Measurements from ENCODE around the gene RXRA.

Gene RXRA

GRCh38 chr9:134294153-134295071 lies 31.8 kb upstream of the RXRA start:
- TF ChIP-seq REST (IDR thresholded peaks at IDR 0.05; ENCODE audit: insufficient read depth in 1 of 2, low read depth in 2 of 2, low read length in 2 of 2): no peak
- peak; percentile 55 for TF ChIP-seq FOXP2 (optimal IDR thresholded peaks at IDR 0.05; ENCODE audit: borderline replicate concordance, extremely low read depth, extremely low read length, insufficient read depth)

GRCh38 chr9:134295101-134295745 lies 31.0 kb upstream of the RXRA start:
- TF ChIP-seq TAF1 (IDR thresholded peaks at IDR 0.05; ENCODE audit: borderline replicate concordance, insufficient read depth, low read length) (no peak), FOXP2 (optimal IDR thresholded peaks at IDR 0.05; ENCODE audit: borderline replicate concordance, extremely low read depth, extremely low read length, insufficient read depth) (no peak), POLR2AphosphoS5 (IDR thresholded peaks at IDR 0.05; ENCODE audit: low read depth, low read length) (no peak), SIN3A (IDR thresholded peaks at IDR 0.05; ENCODE audit: borderline replicate concordance, insufficient read depth, low read length) (no peak), REST (IDR thresholded peaks at IDR 0.05; ENCODE audit: insufficient read depth in 1 of 2, low read depth in 2 of 2, low read length in 2 of 2) (no peak)

GRCh38 chr9:134295746-134296250 lies 30.5 kb upstream of the RXRA start:
- no peak for TF ChIP-seq FOXP2 (optimal IDR thresholded peaks at IDR 0.05; ENCODE audit: borderline replicate concordance, extremely low read depth, extremely low read length, insufficient read depth)
- TF ChIP-seq SIN3A (IDR thresholded peaks at IDR 0.05; ENCODE audit: borderline replicate concordance, insufficient read depth, low read length): no peak
- no peak for TF ChIP-seq REST (IDR thresholded peaks at IDR 0.05; ENCODE audit: insufficient read depth in 1 of 2, low read depth in 2 of 2, low read length in 2 of 2)
- TF ChIP-seq TAF1 (IDR thresholded peaks at IDR 0.05; ENCODE audit: borderline replicate concordance, insufficient read depth, low read length): no peak
- no peak for TF ChIP-seq POLR2AphosphoS5 (IDR thresholded peaks at IDR 0.05; ENCODE audit: low read depth, low read length)

- TF ChIP-seq TAF1 (IDR thresholded peaks at IDR 0.05; ENCODE audit: borderline replicate concordance, insufficient read depth, low read length): no peak
- no peak for TF ChIP-seq POLR2AphosphoS5 (IDR thresholded peaks at IDR 0.05; ENCODE audit: low read depth, low read length)
- no peak for TF ChIP-seq SIN3A (IDR thresholded peaks at IDR 0.05; ENCODE audit: borderline replicate concordance, insufficient read depth, low read length)
Measured at GRCh38 chr9:134296301-134297082, 29.8 kb upstream of the RXRA start.

- TF ChIP-seq SIN3A (IDR thresholded peaks at IDR 0.05; ENCODE audit: borderline replicate concordance, insufficient read depth, low read length) (no peak), POLR2AphosphoS5 (IDR thresholded peaks at IDR 0.05; ENCODE audit: low read depth, low read length) (no peak), TAF1 (IDR thresholded peaks at IDR 0.05; ENCODE audit: borderline replicate concordance, insufficient read depth, low read length) (no peak), REST (IDR thresholded peaks at IDR 0.05; ENCODE audit: insufficient read depth in 1 of 2, low read depth in 2 of 2, low read length in 2 of 2) (no peak), FOXP2 (optimal IDR thresholded peaks at IDR 0.05; ENCODE audit: borderline replicate concordance, extremely low read depth, extremely low read length, insufficient read depth) (no peak)
Measured at GRCh38 chr9:134297083-134297410, 29.2 kb upstream of the RXRA start.
